ENCODE measurements around the gene GNG8. TPM values are rescaled to one million over a fixed set of nuclear protein-coding genes. Genes with fewer than 3 reads are reported as not detected.

The GNG8 gene
- total and polyA plus RNA-seq, 2 of the 13 experiments (the other 11 are each of a cell fraction or from before 2014, with no cell fraction given) = not detected

GRCh38 chr19:46674416-46675178 is 38.6 kb upstream of the GNG8 start:
- Histone ChIP-seq H4K20me1 (ENCODE audit: insufficient read depth, low read length) (0 out of 2 replicates have a peak, but pooled peaks cover 2% of the 10 kb centered on the region), H3K4me1 (ENCODE audit: insufficient read depth, low read length) (no peaks in the 10 kb centered on the region), H3K9me3 (ENCODE audit: low read length) (no peaks in the 10 kb centered on the region), H3K27me3 (ENCODE audit: control insufficient read depth in 1 of 2, insufficient read depth in 2 of 2, low read length in 2 of 2) (no peaks in the 10 kb centered on the region), H3K36me3 (replicated peaks in 1 of 2; ENCODE audit: control insufficient read depth in 1 of 2, insufficient read depth in 2 of 2, low read length in 2 of 2) (peaks cover 5 to 38% of the 10 kb centered on the region in 2 experiments), H3K27ac (ENCODE audit: extremely low read length, insufficient read depth, low read length) (no peak overlapping the region), H3K9ac (ENCODE audit: insufficient read depth, low read depth, low read length) (no peak overlapping the region), H3K4me2 (ENCODE audit: low read depth, low read length) (no peak overlapping the region), H3K4me3 (replicated peaks in 1 of 3; ENCODE audit: insufficient read depth in 1 of 3, low read depth in 2 of 3, low read length in 3 of 3) (no peak overlapping the region), H2AFZ (ENCODE audit: low read length) (no peak overlapping the region), H3K79me2 (ENCODE audit: insufficient read depth, low read length) (no peaks in the 10 kb centered on the region)
- in situ Hi-C loops (cut with HindIII; ENCODE audit: extremely low pct_ligation_motif_present, low pct_unique_long_range_greater_than_20kb) (no loop called here), intact Hi-C loops (cut with micrococcal nuclease; ENCODE audit: unreplicated experiment) (no loop called here)
- no peak for DNase-seq (ENCODE audit: low spot score)
- no TSS peak for BruUV-seq (replicated peaks)
- TF ChIP-seq ZBTB33 (CRISPR knock-in tag; IDR thresholded peaks at IDR 0.05) (0 out of 2 replicates have a peak, but pooled peaks have one; percentile 40), KAT8 (CRISPR knock-in tag; IDR thresholded peaks at IDR 0.05) (no peak), RFX5 (IDR thresholded peaks at IDR 0.05; ENCODE audit: low read depth, low read length) (peak; percentile 98), RBM39 (IDR thresholded peaks at IDR 0.05; ENCODE audit: low read depth, low read length, poor library complexity, severe bottlenecking) (no peak), RFXAP (CRISPR knock-in tag; IDR thresholded peaks at IDR 0.05; ENCODE audit: borderline replicate concordance) (peak; percentile 98), CREM (IDR thresholded peaks at IDR 0.05) (peak; percentile 12; the same call in 1 of the 2 replicates), CREM (CRISPR knock-in tag; IDR thresholded peaks at IDR 0.05) (no peak), NFKBIZ (CRISPR knock-in tag; IDR thresholded peaks at IDR 0.05) (no peak), SRSF4 (IDR thresholded peaks at IDR 0.05; ENCODE audit: low read depth, low read length, poor library complexity, severe bottlenecking) (no peak), NFYC (CRISPR knock-in tag; IDR thresholded peaks at IDR 0.05) (peak; percentile 56; the same call in 1 of the 2 replicates), ZKSCAN5 (CRISPR knock-in tag; IDR thresholded peaks at IDR 0.05) (no peak), NFYB (CRISPR knock-in tag; IDR thresholded peaks at IDR 0.05) (peak; percentile 68), RFXANK (CRISPR knock-in tag; IDR thresholded peaks at IDR 0.05) (peak; percentile 97), CREB1 (IDR thresholded peaks at IDR 0.05) (no peak), CREB1 (CRISPR knock-in tag; IDR thresholded peaks at IDR 0.05) (peak; percentile 45; the same call in 1 of the 2 replicates)
- ChIA-PET CTCF (ENCODE audit: low intra/inter-chr PET ratio, low total read pairs) (no interaction called here), POLR2A (no interaction called here)
- no peak for FAIRE-seq
- ATAC-seq = peak; percentile 65
- WGBS (ENCODE audit: low lambda C conversion rate) = 98% methylated on average over 17 of the region's 21 CpGs
